ENCODE data around the gene ANKRD6.

Gene ANKRD6

DNA sequence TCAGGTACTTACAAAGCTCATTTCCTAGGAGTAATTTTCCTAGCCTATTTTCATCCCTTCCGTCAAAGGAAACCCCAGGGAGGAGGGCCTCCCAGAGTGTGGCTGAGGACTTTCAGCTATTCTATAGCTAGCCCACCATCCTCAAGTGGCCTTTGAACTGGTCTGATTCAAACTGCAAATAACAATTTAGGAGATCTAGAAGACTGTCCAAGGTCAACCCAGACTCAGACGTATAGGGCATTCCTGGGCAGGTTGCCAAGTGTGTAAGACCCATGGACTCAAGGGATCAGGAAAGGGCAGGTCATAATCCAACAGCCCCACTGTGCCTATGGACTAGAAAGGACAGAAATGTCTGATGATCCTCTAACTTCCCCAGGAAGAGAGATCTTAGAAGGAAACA, 18.7 kb upstream of the ANKRD6 start:
- DNase-seq: no peak

DNA sequence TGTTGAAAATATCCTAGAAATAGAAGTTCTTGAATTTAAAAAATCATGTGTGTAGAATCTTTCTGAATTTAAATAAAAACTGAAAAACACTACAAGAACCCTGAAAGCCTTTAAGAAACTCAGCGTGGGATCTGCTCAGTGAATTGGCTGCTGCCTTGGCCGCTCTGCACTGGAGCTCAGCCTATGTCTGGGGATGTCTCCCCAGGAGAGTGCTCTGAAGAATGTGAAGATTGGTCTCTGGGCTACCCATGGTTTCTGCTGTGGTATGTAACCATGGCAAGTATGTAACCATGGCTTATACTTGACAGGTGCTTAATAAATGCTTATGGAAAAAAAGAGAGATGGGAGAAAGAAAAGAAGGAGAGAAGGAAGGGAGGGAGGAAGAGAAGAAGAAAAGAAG, 17.8 kb upstream of the ANKRD6 start:
- no peak for DNase-seq

DNA sequence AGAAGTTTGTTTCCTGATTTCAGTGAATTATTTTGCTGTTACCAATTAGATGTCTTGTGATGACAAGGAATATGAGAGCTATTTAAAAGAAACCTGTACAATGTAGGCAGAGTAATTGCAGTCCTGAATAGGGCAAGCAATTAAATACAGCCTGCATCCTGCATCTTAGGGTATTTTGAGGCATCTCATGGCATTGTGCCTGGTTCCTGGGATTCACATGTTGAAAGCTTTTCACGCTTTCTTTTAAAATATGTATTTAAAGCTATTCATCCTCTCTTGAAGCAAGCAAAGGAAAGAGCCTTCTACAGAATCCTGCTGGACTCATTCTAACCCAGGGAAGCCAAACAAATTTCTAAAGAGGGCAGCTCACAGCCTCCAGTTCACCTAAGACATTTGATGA, 16.2 kb upstream of the ANKRD6 start:
- no peak for DNase-seq

DNA sequence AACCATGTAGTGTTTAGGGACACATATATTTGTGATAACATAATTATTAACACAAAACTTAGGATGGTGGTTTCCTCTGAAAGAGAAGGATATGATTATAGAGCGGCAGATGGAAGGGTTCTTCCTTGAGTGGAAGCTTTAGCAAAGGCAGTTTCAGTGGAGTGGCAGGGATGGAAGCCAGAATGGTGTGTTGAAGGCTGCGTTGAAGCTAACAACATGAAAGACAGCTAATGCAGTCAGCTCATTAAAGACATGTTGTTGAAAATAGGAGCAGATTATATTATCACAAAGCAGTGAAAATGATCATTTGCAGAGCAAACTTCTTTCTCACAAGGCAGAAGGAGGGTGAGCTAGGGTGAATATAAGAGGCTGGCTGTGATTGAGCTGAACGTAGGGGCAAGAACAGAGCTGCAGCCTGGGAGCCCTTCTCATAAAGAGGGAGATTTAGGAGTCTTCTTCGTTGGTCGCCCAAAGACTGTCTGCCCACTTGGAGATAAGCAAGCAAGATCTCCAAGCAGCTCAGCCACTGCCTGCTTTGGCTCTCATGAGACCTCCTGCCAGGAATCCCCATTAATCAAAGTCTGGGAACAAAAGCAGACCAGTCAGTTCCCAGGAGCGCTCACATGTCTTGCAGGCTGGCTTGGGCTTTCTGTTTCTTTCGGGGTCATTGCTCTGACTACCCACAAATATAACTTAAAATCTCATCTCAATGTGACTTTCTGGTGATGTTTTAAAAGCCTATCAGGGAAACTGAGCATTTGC, 2.6 kb upstream of the ANKRD6 start:
- peak; percentile 16 for DNase-seq

DNA sequence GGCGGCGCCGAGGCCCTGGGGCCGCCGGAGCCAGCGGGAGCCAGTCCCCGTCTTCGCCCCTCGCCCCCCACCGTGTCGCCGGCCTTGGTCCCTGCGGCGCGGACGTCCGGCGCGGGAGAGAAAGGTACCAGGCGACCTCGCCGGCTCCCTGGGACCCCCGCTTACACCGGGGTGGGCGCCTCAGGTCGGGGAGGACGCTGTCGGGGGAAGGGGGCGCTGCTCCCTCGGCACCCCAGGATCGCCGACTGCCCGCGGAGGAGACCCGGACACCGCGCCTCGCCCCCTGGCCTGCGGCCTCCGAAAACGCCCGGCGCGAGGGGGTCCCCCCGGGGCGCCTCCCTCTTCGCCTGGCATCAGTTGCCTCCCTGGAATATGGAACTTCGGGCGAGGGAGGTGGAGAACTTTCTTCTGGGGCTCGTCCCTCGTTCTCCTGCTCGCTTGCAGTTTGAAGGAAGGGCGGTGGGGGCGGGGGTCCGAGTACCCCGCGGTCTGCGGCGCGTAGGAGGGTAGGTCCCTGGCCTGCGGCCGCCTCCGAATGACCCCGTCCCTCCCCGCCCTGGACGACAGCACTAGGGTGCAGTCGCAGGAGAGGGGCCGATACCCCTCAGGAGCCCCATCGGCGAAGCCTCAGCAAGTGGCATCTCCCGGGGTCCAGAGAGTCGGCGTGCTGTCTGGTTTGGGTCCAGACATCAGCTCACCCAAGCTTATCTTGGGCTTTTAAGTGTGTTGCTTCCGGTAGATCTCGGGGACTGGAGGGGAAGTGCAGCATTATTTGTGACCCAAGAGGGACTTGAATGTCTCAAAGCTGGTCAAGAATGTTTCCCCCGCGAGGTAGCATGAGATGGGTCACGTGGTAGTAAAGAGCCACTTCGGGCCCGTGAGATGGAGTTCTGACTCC, 549 bp downstream of the ANKRD6 start:
- no peak for DNase-seq

DNA sequence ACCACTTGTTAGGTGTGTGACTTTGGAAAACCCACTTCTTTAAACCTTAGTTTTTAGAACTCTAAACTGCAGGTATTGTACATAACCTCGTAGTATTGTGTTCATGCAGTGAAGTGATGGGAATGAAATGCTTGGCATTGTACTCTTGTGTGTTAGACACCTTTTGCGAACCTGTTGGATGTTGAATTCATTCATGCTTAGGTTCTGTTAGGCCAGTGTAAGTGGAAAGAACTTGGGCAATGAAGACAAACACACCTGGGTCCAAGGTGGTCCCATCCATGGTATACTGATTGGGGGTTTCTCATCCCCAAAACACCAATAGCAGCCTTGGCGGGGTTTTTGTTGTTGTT, 1.2 kb downstream of the ANKRD6 start:
- DNase-seq: no peak

DNA sequence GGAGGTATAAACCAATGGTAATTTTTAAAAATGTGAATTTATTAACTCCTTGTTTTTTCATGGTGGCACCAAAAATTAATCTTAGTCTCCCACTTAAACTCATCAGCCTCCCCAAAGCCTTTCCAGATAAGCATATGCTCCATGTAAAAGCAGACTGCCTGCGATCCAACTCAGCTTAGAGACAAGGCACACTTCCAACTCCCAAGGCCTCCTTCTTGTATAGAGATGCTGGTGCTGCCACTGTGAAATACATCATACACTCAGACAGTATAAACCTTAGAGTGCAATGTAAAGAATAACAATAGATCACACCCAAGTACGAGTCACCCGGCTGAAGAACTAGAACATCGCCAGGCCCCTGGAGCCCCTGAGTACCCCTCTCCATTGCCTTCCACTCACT, 2.0 kb downstream of the ANKRD6 start:
- DNase-seq: no peak

DNA sequence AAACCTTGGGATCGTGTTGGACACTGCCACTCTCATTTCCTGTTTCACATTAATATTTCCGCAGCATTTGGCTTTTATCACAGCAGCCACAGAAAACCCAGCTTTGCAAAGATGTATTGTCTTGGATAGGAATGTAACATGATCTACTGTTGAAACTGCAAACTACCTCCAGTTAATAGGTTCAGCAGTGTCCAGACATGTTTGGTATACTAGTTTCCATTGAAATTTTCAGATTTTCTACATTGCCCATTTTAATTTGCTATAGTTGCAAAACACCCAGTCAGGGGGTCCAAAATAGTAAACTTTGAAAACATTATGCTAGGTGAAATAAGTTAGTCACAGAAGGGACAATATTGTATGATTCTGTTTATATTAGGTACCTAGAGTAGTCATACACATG, 3.3 kb downstream of the ANKRD6 start:
- DNase-seq: no peak

DNA sequence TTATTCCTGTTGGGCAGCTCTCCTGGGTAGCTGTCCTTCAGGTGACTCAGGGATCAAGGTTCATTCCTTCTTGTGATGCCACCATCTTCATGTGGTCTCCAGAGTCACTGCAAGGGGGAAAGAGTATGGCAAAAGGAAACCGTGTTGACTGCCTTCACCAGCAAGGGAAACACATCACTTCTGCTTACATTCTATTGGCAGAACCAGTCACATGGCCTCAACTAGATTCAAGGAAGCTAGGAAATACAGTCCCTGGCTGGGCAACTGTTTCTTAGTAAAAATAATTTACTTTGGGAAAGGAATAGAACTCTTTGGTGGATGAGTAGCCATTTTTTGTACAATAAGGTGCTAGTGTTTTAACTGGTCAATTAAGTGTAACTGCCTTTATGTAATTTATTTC, 5.3 kb downstream of the ANKRD6 start:
- DNase-seq: no peak

DNA sequence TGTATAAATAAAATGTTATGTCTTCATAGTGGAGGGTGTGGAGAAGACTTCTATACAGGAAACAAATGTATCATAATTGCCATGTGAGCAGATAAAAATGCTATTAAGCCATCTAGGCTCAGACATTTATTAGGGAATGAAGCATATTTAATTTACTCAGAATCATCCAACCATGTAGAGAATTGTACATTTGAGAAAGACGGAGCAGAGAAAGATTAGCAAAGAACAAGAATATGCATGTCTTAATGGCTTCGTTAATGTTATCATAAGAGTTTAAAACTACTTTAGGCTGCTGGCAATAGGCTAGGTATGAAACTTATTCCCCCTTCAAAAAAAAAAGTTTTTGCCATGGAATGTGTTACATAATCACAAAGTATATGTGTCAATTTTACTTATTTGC, 6.1 kb downstream of the ANKRD6 start:
- no peak for DNase-seq

DNA sequence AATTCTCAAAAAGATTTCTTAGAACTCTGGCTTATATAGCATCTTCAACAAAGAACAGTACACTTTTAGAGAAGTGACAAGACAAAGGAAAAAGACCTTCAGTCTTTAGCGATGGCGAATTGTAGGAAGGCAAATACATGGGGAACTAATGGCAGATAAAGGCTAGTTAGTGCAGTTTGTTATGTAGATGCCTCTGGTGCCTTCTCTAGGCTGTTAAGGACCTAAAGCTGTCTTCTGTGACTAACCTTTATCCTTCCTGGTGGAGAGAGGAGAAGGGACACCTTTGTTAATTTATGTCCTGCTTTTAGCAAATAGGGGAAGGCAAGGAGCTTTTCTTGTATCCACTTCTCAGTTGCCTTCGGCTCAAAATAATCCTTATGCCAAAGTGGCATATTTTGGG, 7.2 kb downstream of the ANKRD6 start:
- DNase-seq: no peak

DNA sequence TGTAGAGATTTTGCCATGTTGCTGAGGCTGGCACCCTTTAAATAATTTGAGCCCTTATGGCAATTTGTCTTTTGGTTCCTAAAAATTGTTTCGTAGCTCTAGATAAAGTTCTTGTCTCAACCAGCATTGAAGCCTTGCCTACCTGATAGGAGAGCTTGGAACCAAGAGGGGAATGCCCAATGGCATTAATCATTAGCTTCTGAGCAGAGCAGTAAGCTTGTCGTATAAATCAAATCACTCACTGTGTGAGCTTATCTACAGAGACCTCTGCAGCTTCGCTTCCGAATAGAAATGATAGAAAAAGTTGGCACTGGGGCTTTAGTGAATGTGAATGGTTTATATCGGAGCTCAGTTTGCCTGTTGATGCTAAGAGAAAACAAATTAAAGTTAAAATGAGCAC, 10.7 kb downstream of the ANKRD6 start:
- DNase-seq: no peak

DNA sequence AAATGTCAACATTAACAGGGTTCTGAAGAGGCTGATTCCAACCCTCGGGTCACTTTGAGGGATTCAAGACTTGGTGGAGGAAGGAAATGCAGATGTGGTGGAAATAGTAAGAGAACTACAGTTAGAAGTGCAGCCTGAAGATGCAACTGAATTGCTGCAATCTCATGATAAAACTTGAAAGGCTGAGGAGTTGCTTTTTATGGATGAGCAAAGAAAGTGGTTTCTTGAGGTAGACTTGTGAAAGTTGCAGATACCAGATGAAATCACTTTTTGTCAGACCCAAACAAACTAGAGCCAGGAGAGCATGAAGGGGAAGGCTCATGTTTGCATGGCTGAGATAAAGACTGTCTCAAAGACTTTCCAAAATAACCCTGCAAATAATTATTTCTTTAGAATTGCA, 16.2 kb downstream of the ANKRD6 start:
- no peak for DNase-seq

DNA sequence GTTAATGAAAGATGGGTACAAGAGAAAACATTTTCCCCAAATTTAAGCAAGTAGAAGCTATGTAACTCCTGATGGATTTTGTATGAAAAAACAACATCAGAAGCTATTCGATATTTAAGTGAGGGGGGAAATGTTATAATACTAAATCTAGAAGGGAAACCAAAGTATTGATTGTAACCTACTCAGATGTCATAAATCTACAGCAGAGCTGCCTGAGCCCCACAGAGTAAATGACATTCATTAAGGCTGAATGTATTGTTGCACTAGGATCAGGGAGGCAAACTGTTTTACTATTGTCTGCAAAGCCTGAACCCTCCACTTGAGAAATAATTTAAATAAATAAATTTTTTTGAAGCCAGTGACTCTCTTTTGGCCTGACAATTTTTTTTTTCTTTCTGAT, 19.3 kb downstream of the ANKRD6 start:
- no peak for DNase-seq

DNA sequence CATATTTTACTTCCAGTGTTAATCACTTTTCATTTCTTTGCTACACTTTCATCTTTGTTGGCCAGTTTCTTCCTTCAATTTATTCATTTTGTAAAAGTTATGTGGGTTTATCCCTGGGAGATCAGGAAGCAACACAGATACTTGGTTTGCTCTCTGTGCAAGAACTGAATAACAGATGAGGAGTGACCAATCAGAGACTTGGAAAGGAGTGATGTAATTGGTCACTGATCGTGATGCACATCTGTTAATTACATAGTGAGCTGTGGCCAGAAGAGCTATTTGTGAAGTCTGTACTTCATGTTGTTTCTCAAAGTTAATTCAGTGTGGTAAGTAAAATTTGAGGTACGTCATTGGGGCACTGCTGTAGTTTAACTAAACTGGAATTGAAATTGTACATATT, 21.3 kb downstream of the ANKRD6 start:
- DNase-seq: no peak

DNA sequence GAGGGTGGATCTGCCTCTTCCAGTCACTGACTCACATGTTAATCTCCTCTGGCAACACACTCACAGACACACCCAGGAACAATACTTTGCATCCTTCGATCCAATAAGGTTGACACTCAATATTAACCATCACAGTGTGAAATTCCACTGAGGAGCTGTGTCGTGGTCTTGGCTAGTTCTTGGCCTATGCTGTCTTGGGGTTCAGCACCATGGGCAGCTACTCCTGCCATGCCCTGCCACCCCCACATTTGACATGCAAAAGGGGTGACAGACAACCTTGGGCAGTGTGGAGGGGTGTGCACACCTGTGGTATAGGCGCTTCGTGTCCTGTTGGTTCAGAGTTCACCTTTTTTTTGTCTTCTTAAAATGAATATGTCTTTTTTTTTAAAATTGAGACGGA, 25.8 kb downstream of the ANKRD6 start:
- no peak for DNase-seq

DNA sequence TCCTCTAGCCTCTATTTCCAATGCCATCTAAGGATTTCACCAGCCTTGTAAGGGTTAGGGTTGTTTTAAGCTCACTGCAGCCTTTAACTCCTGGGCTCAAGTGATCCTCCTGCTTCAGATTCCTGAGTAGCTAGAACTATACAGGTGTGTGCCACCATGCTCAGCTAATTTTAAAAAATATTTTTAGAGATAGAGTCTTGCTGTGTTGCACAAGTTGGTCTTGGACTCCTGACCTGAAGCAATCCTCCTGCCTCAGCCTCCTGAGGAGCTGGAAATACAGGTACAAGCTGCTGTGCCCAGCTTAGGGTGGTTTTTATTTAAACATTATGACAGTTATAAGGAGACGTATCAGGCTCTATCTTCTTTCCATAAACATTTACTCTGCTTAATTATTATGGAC, 26.5 kb downstream of the ANKRD6 start:
- no peak for DNase-seq

DNA sequence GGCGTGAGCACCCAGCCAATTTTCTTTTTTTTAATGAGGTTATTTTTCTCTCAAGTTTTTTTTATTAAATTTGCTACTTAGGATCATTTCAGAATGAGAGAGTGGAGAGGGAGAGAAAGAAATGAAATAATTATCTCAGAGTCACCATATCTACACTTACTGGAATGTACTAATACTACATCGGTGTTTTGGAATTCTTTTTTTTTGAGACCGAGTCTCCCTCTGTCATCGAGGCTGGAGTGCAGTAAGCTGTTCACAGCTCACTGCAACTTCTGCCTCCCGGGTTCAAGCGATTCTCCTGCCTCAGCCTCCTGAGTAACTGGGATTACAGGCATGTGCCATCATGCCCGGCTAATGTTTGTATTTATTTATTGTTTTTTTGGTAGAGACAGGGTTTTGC, 27.8 kb downstream of the ANKRD6 start:
- DNase-seq: no peak

DNA sequence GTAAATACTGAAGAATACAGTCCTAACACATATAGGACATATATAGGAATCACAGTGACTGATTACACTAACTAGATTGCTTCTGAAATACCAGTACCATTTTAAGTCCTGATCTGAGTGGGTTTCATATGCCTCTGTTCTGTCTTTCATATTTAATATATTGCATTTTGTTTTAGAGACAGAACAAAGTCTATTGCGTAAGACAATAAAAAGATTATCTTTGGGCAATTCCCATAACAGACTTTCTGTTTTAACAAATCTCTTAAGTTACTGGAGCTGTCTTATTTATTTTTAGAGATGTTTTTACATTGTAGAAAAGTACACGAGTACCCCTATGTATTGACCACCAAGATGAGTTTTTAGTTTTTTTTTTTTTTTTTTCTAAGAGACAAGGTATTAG, 29.6 kb downstream of the ANKRD6 start:
- DNase-seq: no peak

DNA sequence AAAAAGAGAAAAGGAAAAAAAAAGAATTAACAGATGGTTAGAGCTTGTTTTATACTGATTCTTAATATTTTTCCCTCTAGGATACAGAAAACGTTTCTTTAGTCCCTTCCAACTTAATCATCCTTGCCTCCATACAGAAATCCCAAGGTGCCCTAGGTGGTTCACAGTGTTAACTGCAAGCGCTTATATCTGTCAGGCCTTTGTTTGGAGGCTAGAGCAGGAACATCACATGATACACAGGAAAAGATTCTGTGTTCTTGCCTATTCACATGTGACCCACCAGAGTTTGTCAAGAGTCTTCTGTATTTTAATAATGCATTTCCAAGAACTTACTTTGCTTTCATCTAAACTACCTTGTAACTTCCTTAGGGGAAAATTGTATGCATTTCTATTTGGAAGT, 31.3 kb downstream of the ANKRD6 start:
- DNase-seq: no peak

DNA sequence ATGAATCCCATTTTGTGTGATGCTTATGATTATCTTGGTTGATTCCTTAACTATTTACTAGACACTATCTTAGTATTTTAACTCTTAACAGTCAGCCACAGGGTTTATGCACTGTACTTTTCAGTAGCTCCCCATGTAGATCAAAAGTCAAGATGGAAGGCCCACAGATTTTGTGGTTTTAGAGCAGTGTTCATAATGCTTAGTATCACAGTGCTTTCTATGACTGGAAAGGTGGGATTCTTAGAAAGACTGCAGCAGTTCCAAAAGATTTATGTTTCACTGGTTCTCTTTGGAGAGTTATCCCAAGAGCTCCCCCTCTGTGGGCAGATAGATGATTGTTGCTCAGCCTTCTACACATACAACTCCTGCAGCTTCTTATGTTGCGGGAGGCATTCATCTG, 34.5 kb downstream of the ANKRD6 start:
- DNase-seq: no peak

DNA sequence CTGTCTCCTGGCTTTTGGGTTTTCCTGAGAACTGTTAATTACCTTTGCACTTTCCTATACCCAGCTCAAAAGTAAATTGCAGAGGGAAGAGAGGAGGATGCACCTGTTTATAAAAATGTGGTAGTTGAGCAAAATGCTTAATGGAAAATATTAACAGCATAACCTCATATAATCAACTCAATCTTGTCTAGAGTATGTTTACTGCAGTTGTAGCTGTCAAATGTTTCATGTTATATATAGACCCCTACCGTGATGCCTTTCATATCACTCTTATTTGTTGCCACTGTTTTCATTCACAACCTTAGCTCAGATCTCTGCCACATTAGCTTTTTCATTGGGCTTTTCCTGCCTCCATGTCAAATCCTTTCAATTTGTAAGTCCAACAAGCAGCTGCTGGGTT, 36.0 kb downstream of the ANKRD6 start:
- no peak for DNase-seq

DNA sequence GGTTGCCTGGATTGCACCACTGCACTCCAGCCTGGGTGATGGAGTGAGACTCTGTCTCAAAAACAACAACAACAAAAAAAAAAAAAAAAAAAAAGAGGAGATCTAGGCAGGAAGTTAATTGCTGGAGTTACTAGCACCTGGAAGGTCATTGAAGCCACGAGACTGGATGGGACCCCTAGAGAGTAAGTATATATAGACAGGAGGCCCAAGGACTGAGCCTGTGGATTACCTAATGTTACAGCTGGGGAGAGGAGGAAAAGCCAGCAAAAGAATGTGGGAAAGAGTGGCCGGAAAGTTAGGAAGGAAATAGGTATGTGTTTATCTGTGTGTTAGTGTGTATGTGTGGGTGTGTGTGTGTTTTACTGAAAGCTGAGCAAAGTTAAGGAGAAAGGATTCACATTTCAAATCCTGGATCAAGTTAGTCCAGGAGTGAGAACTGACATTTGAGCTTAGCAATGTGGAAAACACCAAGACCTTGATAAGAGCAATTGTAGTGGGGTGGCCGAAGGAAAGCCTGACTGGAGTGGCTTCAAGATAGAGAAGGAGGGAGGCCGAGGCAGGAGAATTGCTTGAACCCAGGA, 38.4 kb downstream of the ANKRD6 start:
- no peak for DNase-seq

DNA sequence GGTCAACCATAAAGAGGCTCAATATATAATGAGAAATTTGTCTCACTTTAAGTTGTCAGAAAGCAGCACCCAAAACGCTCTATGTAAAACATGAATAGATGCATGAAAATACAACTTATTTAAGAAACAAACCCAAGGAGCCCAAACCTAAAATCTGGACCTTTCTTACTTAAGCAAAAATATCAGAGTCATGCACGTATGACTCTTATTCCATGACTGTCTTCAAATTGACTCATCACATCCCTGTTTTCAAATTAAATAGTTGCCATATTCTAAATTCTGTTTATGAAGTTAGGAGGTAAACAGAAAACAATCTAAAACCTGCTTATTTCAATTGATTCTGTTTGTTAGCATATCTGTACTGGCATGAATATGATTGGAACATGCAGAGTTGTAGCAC, 42.1 kb downstream of the ANKRD6 start:
- DNase-seq: no peak

Measured in DMS 273 treated with DMSO at 0.1 percent for 48 hours (cell line).